B cell (primary cell): ENCODE data around the gene ATP11A.

ENCODE experiments used
- CTCF ChIP-seq: fragments of 200-600 bp; IDR thresholded peaks from one replicate; pipeline ENCODE4 v1.8.0; 2022; ENCODE audit warnings: antibody characterized with exemption, mild to moderate bottlenecking
- EZH2 ChIP-seq: IDR thresholded peaks from 2 replicates; pipeline ENCODE4 v1.6.1; 2012; ENCODE audit warnings: borderline replicate concordance, low read depth, mild to moderate bottlenecking, moderate library complexity, low read length; ENCODE audit not compliant: insufficient read depth, poor library complexity, severe bottlenecking

GRCh38 chr13:112903606-112904195 is 213.9 kb downstream of the ATP11A start:
- TF ChIP-seq CTCF (no peak), EZH2 (no peak)
